Left cardiac atrium (tissue), 4 donors: ENCODE results near the gene CYP26B1. TPM values are rescaled to one million over a fixed set of nuclear protein-coding genes. Genes with fewer than 3 reads are reported as not detected.

Experiments used
- ATAC-seq, 2 donors: fragments of 200-7000 bp; cut with Tn5 transposase; one replicate each; pipeline ENCODE4 v1.9.1; 2020; ENCODE audit warnings: mild to moderate bottlenecking in 2 of 2, moderate library complexity in 2 of 2
- DNase-seq: peaks from one replicate; pipeline ENCODE4 v3.0.0-alpha.2; 2020
- intact Hi-C, 2 donors: fragments of 100-400 bp; cut with DNase I; formaldehyde crosslinking; loops; one replicate each; pipeline versions ENCODE4 v1.14.1 to v1.15.1; 2022 to 2023
- total RNA-seq, 2 donors: library from RNA; stranded (reverse); fragmentation: NEBNext Ultra II Directional; extraction: Animal tissue kit (Norgen Biotek cat#: 25700); gene quantifications; one replicate each; pipeline ENCODE4 v1.2.1, GENCODE V29; 2021
- donor health status: DM: no; HTN: yes; CAD: no.
- donor health status: DM: no; HTN: yes; CAD: no; lungs with severe emphysema.
- donor health status: DM: yes; HTN: yes; CAD: no.
- donor health status: Dilated cardiomyopathy.

CYP26B1 gene
- total RNA-seq, 2 donors from 2014 or later: 8.5 to 21.0 TPM

- ATAC-seq: no peak
- intact Hi-C loops: loop anchor here in 1 of 2 donors (10.0 kb wide), 1 partner anchor 417 kb away; no protein-coding TSS in a partner anchor
Measured at GRCh38 chr2:72157871-72158771, 10.5 kb upstream of the CYP26B1 start.

DNA sequence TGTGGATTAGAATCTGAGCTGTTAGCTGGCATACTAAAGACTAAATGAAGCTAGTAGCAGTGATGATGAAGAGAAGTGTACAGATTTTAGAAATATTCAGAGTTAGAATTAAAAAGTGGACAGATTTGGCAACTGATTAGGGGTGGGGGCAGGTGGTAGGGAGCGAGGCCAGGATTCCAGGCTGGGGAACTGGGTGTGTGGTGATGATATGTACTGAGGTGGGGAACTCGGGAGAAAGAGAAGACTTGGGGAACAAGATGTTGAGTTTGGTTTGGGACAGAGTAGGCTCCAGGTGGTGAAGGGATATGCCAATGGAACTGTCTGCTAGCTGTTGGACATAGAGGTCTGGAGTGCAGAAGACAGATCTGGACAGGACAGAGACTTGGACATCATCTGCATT lies 9.2 kb upstream of the CYP26B1 start:
- ATAC-seq (no peak), DNase-seq (no peak)
- intact Hi-C loops: loop anchor here in 1 of 2 donors (10.0 kb wide), 1 partner anchor 418 kb away; no protein-coding TSS in a partner anchor

More at GRCh38 chr2:72157871-72158771, 10.5 kb upstream of the CYP26B1 start:
- no peak for DNase-seq

DNA sequence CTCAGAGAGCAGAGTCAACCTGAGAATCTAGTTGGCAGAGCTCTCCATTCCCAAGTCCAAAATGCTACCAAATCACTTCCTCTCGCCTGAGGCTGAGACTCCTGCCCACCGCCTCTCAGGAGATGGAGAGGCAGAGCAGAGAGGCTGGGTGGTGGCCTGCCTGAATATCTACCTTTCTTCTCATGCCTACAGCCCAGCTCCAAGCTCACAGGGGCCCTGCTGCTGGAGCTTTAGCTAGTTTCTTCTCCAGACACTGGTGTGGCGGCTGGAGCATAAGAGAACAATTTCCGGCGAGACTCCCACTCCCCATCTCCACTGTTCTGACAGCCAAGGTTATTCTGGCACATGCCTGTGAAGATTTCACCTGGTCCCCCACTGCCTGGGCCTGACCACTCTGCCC lies 8.1 kb upstream of the CYP26B1 start:
- no peak for ATAC-seq
- intact Hi-C loops: loop anchor here in 1 of 2 donors (10.0 kb wide), 1 partner anchor 419 kb away; no protein-coding TSS in a partner anchor

GRCh38 chr2:72155151-72155550 lies 7.5 kb upstream of the CYP26B1 start:
- no peak for ATAC-seq
- intact Hi-C loops: loop anchor here in 1 of 2 donors (10.0 kb wide), 1 partner anchor 420 kb away; no protein-coding TSS in a partner anchor
- no peak for DNase-seq

More for the DNA sequence above, 8.1 kb upstream of the CYP26B1 start:
- no peak for DNase-seq

DNA sequence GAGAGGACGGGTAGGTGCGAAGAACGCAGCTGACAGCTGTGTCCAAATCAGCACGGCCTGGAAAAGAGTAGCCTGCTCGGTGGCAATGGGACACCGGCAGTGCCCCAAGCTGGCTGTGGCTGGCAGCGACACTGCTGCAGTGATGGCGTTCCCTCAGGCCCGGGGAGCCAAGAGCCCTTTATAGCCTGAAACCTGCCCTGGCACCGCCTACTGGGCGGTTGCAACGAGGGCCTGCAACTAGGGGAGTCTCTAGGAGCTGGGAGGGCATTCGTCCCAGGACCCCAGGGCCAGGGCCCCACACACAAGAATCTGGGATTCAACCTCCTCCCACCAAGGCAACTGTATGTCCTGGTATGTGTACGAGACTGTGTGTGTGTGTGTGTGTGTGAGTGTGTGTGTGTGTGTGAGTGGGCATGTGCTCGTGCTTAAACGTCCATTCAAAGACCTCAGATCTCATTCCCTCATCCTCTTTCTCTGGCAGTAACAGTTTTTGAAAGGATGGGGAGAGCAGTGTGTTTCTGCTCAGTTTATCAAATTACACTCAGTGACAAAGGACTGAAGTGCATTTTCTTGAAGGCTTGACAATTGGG lies 6.8 kb upstream of the CYP26B1 start:
- no peak for DNase-seq
- intact Hi-C loops: loop anchor here in 1 of 2 donors (5.0 to 10.0 kb wide), 2 partner anchors 420 to 547 kb away; no protein-coding TSS in a partner anchor
- no peak for ATAC-seq

- intact Hi-C loops: loop anchor here in 1 of 2 donors (5.0 to 10.0 kb wide), 2 partner anchors 421 to 547 kb away; no protein-coding TSS in a partner anchor
- no peak for DNase-seq
- ATAC-seq: no peak
Measured at GRCh38 chr2:72153924-72154323, 6.3 kb upstream of the CYP26B1 start.

- no peak for ATAC-seq
Measured at GRCh38 chr2:72153026-72153791, 5.5 kb upstream of the CYP26B1 start.

GRCh38 chr2:72150861-72151356 lies 3.2 kb upstream of the CYP26B1 start:
- intact Hi-C loops: loop anchor here in 1 of 2 donors (2.0 to 10.0 kb wide), 5 partner anchors 226 to 602 kb away; no protein-coding TSS in a partner anchor
- ATAC-seq (no peak), DNase-seq (no peak)

More at GRCh38 chr2:72153026-72153791, 5.5 kb upstream of the CYP26B1 start:
- DNase-seq: no peak
- intact Hi-C loops: loop anchor here in 1 of 2 donors (5.0 to 10.0 kb wide), 2 partner anchors 422 to 546 kb away; no protein-coding TSS in a partner anchor

- ATAC-seq: peak; percentile 65 to 77
- intact Hi-C loops: loop anchor here in 1 of 2 donors (2.0 to 10.0 kb wide), 5 partner anchors 226 to 602 kb away; no protein-coding TSS in a partner anchor
- peak; percentile 70 for DNase-seq
Measured at GRCh38 chr2:72150157-72150860, 2.6 kb upstream of the CYP26B1 start.

- intact Hi-C loops: loop anchor here (2.0 to 10.0 kb wide), 7 partner anchors 225 to 601 kb away; no protein-coding TSS in a partner anchor
- DNase-seq (peak; percentile 23), ATAC-seq (peak in 1 of 2 donors; percentile 12)
Measured at GRCh38 chr2:72149556-72150156, 2.0 kb upstream of the CYP26B1 start.

- intact Hi-C loops: loop anchor here in 1 of 2 donors (5.0 kb wide), 2 partner anchors 227 to 347 kb away; no protein-coding TSS in a partner anchor
- ATAC-seq: peak; percentile 29 to 36
- peak; percentile 61 for DNase-seq
Measured at GRCh38 chr2:72148837-72149555, 1.3 kb upstream of the CYP26B1 start.

GRCh38 chr2:72148003-72148836 lies 558 bp upstream of the CYP26B1 start:
- ATAC-seq (no peak), DNase-seq (no peak)
- intact Hi-C loops: loop anchor here in 1 of 2 donors (5.0 kb wide), 2 partner anchors 226 to 346 kb away; no protein-coding TSS in a partner anchor

DNA sequence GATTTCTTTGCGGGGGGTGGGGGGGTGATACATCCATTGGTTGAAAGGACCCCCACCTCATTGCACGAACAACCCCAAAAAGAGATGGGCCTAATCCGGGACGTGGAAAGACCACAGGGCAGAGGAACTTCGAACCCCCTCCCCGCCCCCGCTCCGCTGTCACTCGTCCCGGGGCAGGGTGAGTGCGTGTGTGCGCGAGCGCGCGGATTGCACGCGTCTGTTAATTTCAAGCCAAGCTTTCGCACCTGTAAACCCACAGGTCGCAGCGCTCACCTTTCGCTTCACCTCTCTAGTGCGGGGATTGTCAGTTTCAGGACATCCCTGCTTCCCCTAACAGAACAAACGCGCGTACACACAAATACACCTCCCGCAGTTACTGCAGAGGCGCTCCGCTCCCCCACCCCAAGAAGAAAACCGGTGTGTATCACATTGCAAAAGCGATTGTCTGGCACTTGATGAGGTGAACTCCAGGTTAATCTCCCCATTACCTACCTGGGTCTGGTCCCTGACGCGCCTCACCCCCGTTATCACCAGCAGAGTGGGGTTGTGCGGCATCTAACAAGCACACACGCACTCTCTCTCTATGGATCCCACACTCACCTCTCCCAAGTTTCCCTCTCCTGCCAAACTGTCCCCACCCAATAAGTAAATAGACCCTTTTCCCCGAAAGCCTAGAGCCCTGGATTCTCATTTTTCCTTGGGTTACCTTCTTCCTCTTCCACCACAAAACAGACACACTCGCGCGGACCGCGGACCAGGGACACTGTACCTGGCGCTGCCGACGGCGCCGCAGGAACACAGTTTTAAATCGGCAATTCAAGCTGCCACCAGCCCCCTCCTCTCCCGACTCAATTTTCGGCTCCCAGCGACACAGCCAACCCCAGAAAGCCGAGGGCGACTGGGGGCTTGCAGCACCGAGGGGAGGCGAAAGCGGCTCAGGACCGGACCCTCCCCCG lies 1.0 kb downstream of the CYP26B1 start:
- intact Hi-C loops: loop anchor here in 1 of 2 donors (5.0 kb wide), 2 partner anchors 224 to 344 kb away; no protein-coding TSS in a partner anchor
- no peak for DNase-seq
- ATAC-seq: no peak

DNA sequence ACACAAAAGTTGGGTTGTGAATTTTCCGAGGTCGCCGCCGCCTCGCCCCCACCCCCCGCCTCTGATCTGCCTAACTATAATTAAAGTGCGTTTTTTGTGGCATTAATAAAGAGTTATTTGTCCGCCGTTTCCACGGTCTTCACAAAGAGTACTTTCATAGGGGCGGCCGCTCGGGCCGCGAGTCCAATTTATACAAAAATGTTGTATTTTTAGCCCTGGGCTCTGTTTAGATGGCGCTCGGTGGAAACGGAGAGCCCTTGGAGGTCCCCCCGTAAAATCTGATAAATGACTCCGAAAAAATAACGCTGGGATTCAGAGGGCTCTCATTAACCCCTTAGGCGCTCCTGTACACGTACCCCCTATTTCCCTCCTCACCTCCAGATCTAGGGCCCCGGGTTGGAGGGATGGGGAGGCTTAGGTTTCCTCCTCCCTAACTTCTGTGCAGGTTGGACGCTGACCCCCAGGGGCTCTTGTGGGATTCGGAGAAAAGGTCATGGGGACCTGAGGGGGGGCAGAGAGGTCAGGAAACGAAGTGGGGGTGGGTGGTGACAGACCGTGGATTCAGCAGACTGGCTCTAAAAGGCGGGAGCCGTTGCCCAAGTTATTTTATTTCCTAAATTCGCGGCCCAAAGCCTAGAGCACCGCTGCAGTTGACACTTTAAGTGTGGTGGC lies 1.9 kb downstream of the CYP26B1 start:
- ATAC-seq: no peak
- intact Hi-C loops: loop anchor here in 1 of 2 donors (5.0 kb wide), 2 partner anchors 223 to 343 kb away; no protein-coding TSS in a partner anchor
- no peak for DNase-seq
